PC-3 (cell line): ENCODE data around the gene FASTK.

Experiments used
- EZH2phosphoT487 ChIP-seq: fragments of 300-600 bp; sonication (generic); IDR thresholded peaks from 2 replicates; pipeline ENCODE4 v1.6.1; 2018; ENCODE audit warnings: mild to moderate bottlenecking, antibody characterized with exemption, low read length, borderline replicate concordance
- TF ChIP-seq, protein P1 (sequence below): fragments of 300-600 bp; sonication (generic); conservative IDR thresholded peaks from 2 replicates; pipeline ENCODE4 v1.5.1; 2017; ENCODE audit warnings: antibody characterized with exemption, low read depth, mild to moderate bottlenecking, low read length

DNA sequence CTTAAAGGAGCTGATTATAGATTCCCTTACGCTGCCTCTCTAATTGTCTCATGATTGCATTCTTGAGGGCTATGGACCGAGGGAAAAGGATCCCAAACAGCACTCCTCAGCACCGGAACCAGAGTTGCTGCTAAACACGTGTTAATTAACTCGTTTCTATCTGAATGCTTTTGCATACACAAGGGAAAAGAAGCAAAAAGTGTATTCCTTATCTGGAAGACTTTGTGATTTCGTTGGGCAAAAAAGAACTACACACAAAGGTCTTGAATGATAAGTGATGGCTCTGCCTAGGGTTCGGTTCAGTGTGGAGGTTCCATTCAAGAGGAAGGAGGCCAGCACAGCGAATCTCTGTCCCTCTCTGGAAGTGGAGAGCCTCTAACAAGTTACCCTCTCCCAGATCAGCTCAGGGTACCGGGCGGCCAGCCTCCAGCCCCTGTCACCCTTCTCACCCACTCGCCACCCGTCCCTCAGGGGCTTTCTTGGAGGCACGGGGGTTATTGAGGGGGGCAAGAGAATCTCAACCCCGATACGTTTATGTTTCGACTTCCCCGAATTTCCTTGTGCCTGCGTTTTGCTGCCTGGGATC is 21.7 kb downstream of the FASTK start:
- TF ChIP-seq, protein P1, sequence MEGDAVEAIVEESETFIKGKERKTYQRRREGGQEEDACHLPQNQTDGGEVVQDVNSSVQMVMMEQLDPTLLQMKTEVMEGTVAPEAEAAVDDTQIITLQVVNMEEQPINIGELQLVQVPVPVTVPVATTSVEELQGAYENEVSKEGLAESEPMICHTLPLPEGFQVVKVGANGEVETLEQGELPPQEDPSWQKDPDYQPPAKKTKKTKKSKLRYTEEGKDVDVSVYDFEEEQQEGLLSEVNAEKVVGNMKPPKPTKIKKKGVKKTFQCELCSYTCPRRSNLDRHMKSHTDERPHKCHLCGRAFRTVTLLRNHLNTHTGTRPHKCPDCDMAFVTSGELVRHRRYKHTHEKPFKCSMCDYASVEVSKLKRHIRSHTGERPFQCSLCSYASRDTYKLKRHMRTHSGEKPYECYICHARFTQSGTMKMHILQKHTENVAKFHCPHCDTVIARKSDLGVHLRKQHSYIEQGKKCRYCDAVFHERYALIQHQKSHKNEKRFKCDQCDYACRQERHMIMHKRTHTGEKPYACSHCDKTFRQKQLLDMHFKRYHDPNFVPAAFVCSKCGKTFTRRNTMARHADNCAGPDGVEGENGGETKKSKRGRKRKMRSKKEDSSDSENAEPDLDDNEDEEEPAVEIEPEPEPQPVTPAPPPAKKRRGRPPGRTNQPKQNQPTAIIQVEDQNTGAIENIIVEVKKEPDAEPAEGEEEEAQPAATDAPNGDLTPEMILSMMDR, result no peak
- no peak for TF ChIP-seq EZH2phosphoT487
